ENCODE measurements around the gene YWHAH. TPM values are rescaled to one million over a fixed set of nuclear protein-coding genes. Genes with fewer than 3 reads are reported as not detected.
A peak's percentile ranks its signal among the peaks of the same experiment; 100 is the strongest.

YWHAH gene
- polyA plus RNA-seq, result 10 to 100 TPM; 60.4 to 99.1 (median 89.8) TPM
- long read RNA-seq, donor 1, transcript YWHAH-201 (2 exons, 1,825 nt), result major isoform, 52 of 52 reads
- long read RNA-seq, donor 1, partial matches to known transcripts, result 0 of 52 reads
- long read RNA-seq, donor 1, other reads (novel, unspliced or antisense), result 0 of 52 reads
- long read RNA-seq, donor 2, transcript YWHAH-201 (2 exons, 1,825 nt), result major isoform, 19 of 20 reads
- long read RNA-seq, donor 2, partial matches to known transcripts, result 0 of 20 reads
- long read RNA-seq, donor 2, other reads (novel, unspliced or antisense), result 0 of 20 reads
- long read RNA-seq, donor 3, transcript YWHAH-201 (2 exons, 1,825 nt), result major isoform, 42 of 42 reads
- long read RNA-seq, donor 3, partial matches to known transcripts, result 0 of 42 reads
- long read RNA-seq, donor 3, other reads (novel, unspliced or antisense), result 0 of 42 reads
- long read RNA-seq, donor 4, partial matches to known transcripts, result 6 of 7 reads
- long read RNA-seq, donor 4, other reads (novel, unspliced or antisense), result 0 of 7 reads
- long read RNA-seq, donor 5, transcript YWHAH-201 (2 exons, 1,825 nt), result major isoform, 11 of 11 reads
- long read RNA-seq, donor 5, partial matches to known transcripts, result 0 of 11 reads
- long read RNA-seq, donor 5, other reads (novel, unspliced or antisense), result 0 of 11 reads
- long read RNA-seq, donor 6, transcript YWHAH-201 (2 exons, 1,825 nt), result major isoform, 29 of 50 reads
- long read RNA-seq, donor 6, partial matches to known transcripts, result 21 of 50 reads
- long read RNA-seq, donor 6, other reads (novel, unspliced or antisense), result 0 of 50 reads
- long read RNA-seq, donor 7, transcript YWHAH-201 (2 exons, 1,825 nt), result major isoform, 99 of 99 reads
- long read RNA-seq, donor 7, partial matches to known transcripts, result 0 of 99 reads
- long read RNA-seq, donor 7, other reads (novel, unspliced or antisense), result 0 of 99 reads
- long read RNA-seq, donor 8, transcript YWHAH-201 (2 exons, 1,825 nt), result major isoform, 7 of 7 reads
- long read RNA-seq, donor 8, partial matches to known transcripts, result 0 of 7 reads
- long read RNA-seq, donor 8, other reads (novel, unspliced or antisense), result 0 of 7 reads
- long read RNA-seq, donor 9, partial matches to known transcripts, result 10 of 14 reads
- long read RNA-seq, donor 9, other reads (novel, unspliced or antisense), result 0 of 14 reads
- long read RNA-seq, donor 10, transcript YWHAH-201 (2 exons, 1,825 nt), result major isoform, 75 of 76 reads
- long read RNA-seq, donor 10, partial matches to known transcripts, result 0 of 76 reads
- long read RNA-seq, donor 10, other reads (novel, unspliced or antisense), result 0 of 76 reads

DNA sequence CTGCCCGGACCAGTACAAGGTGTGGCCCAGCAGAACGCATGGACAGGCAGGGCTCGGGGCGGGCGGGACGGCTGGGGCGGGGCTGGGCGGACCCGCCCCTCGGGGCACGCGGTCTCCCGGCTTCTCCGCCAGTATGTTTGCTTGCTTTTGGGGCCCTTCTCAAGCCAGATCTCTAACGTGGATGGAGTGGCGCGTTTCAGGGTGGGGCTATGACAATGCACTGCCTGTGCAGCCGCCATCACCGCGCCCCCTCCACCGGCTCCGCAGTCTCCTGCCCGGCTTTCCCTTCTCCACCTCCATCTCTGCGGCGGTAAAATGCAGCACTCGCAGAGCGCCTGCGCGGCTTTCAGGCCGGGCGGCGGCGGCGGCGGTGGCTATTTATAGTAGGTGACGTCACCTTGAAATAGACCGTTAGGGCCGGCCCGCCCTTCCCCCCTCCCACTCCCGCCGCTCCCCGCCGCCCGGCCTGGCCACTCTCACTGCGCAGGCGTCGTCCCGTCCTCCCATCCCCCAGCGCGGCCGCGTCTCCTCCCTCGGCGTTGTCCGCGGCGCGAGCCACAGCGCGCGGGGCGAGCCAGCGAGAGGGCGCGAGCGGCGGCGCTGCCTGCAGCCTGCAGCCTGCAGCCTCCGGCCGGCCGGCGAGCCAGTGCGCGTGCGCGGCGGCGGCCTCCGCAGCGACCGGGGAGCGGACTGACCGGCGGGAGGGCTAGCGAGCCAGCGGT lies at the start of gene YWHAH:
Gene YWHAH, plus strand, starts transcription at position 558 of the 722 bp plus-strand sequence. CDS start 199 bp downstream, outside the sequence.
- FAIRE-seq, result no peak

DNA sequence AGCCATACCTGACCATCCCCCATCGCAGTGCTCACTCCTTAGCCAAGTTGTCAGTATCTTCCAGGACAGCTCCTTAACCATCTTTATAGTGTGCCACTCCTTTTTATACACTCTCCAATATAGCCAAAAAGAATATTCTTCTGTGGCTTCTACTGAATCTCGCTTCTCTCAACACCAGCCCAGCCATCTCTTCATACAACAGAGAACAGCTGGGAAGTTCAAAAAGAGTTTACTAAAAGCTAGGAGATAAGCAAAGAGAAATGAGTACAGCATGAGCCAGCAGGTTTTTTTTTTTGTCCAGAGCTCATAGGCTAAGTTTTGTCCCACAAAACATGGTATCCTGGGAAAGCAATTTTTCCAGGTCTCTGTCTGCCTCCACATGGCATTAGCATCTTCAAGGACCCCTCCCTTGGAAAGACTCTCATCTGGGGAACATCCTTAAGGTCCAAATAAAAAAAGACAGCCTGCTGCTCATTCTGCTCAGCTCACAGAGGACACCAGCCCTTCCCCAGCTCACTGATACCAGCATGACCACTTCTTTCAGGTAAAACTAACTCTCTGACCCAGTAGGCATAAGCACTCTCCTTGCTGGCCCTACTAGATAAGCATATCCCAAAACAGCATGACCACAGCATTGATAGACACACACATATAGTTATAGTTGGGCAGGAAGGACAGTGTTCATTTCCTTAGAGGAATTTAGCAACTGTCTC lies 48.8 kb upstream of the YWHAH start:
- DNase-seq (no peak), FAIRE-seq (no peak)
- H3K36me3 ChIP-seq (ENCODE audit: control insufficient read depth in 3 of 3, insufficient read depth in 2 of 3, low read depth in 1 of 3, low read length in 3 of 3), result peaks cover 2 to 26% (median 4%) of the 10 kb centered on the region in 3 donors

More for the DNA sequence above, at the start of gene YWHAH:
- H3K27me3 ChIP-seq (ENCODE audit: control insufficient read depth in 3 of 3, insufficient read depth in 3 of 3, low read length in 3 of 3), result no peaks in the 10 kb centered on the region
- peak within 1 kb of the TSS; percentile 88 to 98 (median 91) for H3K4me3 ChIP-seq (ENCODE audit: low read depth in 1 of 3, low read length in 3 of 3)
- H3K4me1 ChIP-seq (ENCODE audit: control insufficient read depth in 3 of 3, insufficient read depth in 2 of 3, low read depth in 1 of 3, low read length in 2 of 3), result peaks cover 0 to 19% (median 8%) of the 10 kb centered on the region in 3 donors
- peak within 1 kb of the TSS; percentile 95 to 99 (median 96) for H3K27ac ChIP-seq (ENCODE audit: low read depth in 1 of 3, low read length in 2 of 3)
- H3K36me3 ChIP-seq (ENCODE audit: control insufficient read depth in 3 of 3, insufficient read depth in 2 of 3, low read depth in 1 of 3, low read length in 3 of 3), result peaks cover 0 to 7% (median 4%) of the 10 kb centered on the region in 3 donors
- no peaks in the 10 kb centered on the region for H3K9me3 ChIP-seq (ENCODE audit: control insufficient read depth in 2 of 2, insufficient read depth in 1 of 2, low read depth in 1 of 2, low read length in 1 of 2)
- 0 to 1% (median 0%) methylated on average over 72 to 86 of the region's 86 CpGs for WGBS, 3 donors
- peak; percentile 93 to 97 for DNase-seq

DNA sequence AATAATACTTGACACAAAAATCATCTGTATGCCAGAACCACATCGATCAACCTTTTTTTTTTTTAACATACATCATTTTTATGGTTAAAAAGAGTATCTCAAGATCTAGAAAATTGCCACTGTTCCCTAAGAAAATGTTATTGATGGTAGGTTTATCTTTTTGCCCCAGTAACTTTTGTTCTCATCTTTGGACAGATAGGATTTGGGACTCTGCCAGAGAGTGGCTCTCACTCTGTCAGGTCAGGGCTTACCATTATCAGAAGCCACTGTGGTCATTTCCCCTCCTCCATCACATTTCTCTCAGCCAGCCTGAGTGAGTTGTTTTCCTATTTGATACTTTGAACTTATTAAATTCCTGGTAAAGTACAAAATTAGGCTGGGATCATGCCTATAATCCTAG lies 47.9 kb upstream of the YWHAH start:
- H3K9me3 ChIP-seq (ENCODE audit: control insufficient read depth in 2 of 2, insufficient read depth in 1 of 2, low read depth in 1 of 2, low read length in 1 of 2), result no peaks in the 10 kb centered on the region
- DNase-seq (no peak), FAIRE-seq (no peak)
- peaks cover 2 to 28% (median 4%) of the 10 kb centered on the region in 3 donors for H3K36me3 ChIP-seq (ENCODE audit: control insufficient read depth in 3 of 3, insufficient read depth in 2 of 3, low read depth in 1 of 3, low read length in 3 of 3)
- no peak overlapping the region for H3K27ac ChIP-seq (ENCODE audit: low read depth in 1 of 3, low read length in 2 of 3)
- WGBS, 3 donors, result 94 to 97% (median 97%) methylated on average over 1 of the region's 1 CpG
- H3K4me3 ChIP-seq (ENCODE audit: low read depth in 1 of 3, low read length in 3 of 3), result no peak overlapping the region
- peaks cover 0 to 20% (median 0%) of the 10 kb centered on the region in 3 donors for H3K4me1 ChIP-seq (ENCODE audit: control insufficient read depth in 3 of 3, insufficient read depth in 2 of 3, low read depth in 1 of 3, low read length in 2 of 3)
- H3K27me3 ChIP-seq (ENCODE audit: control insufficient read depth in 3 of 3, insufficient read depth in 3 of 3, low read length in 3 of 3), result no peaks in the 10 kb centered on the region

More for the DNA sequence above, 48.8 kb upstream of the YWHAH start:
- 98% methylated on average over 2 of the region's 2 CpGs for WGBS, 3 donors
- H3K4me3 ChIP-seq (ENCODE audit: low read depth in 1 of 3, low read length in 3 of 3), result no peak overlapping the region
- H3K27me3 ChIP-seq (ENCODE audit: control insufficient read depth in 3 of 3, insufficient read depth in 3 of 3, low read length in 3 of 3), result no peaks in the 10 kb centered on the region
- H3K27ac ChIP-seq (ENCODE audit: low read depth in 1 of 3, low read length in 2 of 3), result no peak overlapping the region
- H3K9me3 ChIP-seq (ENCODE audit: control insufficient read depth in 2 of 2, insufficient read depth in 1 of 2, low read depth in 1 of 2, low read length in 1 of 2), result no peaks in the 10 kb centered on the region
- H3K4me1 ChIP-seq (ENCODE audit: control insufficient read depth in 3 of 3, insufficient read depth in 2 of 3, low read depth in 1 of 3, low read length in 2 of 3), result peaks cover 0 to 16% (median 0%) of the 10 kb centered on the region in 3 donors

DNA sequence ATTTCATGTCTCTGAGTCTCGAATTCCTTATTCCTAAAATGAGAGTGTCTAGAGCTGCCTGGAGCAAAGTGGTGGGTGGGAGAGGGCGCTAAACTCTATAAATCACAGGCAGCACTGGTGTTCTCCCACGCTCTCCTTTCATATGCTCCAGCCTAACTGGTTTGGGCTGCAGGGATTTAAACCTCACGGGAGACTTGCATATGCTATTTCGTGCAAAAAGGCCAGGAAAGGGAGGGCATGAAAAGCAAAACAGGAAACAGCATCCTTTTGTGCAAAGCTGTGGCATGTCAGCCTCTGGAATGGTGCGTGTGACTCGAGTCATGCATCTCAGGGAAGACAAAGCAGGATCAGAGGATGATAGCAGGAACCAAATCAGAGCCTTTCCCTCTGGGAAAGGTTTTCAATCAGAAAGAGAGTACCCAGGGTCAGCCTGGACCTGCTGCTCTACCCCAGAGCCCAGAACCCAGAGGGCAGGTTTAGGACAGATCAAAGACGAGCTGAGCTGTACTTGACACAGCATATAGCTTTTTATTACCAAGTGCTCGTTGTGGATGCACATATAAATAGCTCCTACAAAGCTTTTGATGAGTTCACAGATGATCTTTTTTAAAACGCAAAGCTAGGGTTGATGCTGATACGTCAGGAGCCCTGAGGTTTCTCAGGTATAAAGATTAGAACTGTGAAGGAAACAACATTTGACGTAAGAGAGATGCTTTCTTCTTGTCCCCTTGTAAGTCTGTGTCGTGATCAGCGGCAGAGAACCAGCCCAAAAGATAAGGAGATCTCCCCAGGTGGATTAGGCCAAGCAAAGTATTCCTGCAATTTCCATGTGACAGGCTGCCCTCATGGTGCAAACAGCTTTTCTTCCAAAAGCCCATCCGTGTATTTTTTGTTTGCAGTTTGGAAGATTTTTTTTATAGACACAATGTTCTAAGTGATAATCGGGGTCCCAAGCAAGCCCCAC lies 46.2 kb upstream of the YWHAH start:
- no peak overlapping the region for H3K4me3 ChIP-seq (ENCODE audit: low read depth in 1 of 3, low read length in 3 of 3)
- H3K9me3 ChIP-seq (ENCODE audit: control insufficient read depth in 2 of 2, insufficient read depth in 1 of 2, low read depth in 1 of 2, low read length in 1 of 2), result no peaks in the 10 kb centered on the region
- 83 to 88% (median 85%) methylated on average over 16 of the region's 16 CpGs for WGBS, 3 donors
- no peak for FAIRE-seq
- peaks cover 0 to 19% (median 0%) of the 10 kb centered on the region in 3 donors for H3K4me1 ChIP-seq (ENCODE audit: control insufficient read depth in 3 of 3, insufficient read depth in 2 of 3, low read depth in 1 of 3, low read length in 2 of 3)
- no peaks in the 10 kb centered on the region for H3K27me3 ChIP-seq (ENCODE audit: control insufficient read depth in 3 of 3, insufficient read depth in 3 of 3, low read length in 3 of 3)
- no peak for DNase-seq
- H3K36me3 ChIP-seq (ENCODE audit: control insufficient read depth in 3 of 3, insufficient read depth in 2 of 3, low read depth in 1 of 3, low read length in 3 of 3), result peaks cover 2 to 34% (median 6%) of the 10 kb centered on the region in 3 donors
- no peak overlapping the region for H3K27ac ChIP-seq (ENCODE audit: low read depth in 1 of 3, low read length in 2 of 3)

DNA sequence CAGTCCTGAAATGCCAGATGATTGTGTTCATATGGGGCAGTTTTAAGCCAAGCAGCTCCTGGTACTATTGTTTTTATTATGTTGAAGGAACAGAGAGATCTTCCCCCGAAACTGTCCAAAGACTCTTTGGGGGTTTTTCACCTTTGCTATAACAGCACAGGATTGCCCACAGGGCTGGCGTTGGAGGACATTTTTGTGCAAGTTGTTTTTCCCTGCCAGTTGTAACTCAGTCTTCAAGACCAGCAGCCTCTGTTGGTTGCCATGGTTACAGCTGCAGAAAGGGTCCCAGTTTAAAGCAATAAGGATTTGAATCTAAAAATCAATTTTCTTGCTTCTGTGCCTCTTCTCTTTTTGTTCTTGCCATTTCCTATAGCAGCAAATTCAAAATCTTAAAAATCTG lies 45.4 kb upstream of the YWHAH start:
- Histone ChIP-seq H3K27me3 (ENCODE audit: control insufficient read depth in 3 of 3, insufficient read depth in 3 of 3, low read length in 3 of 3) (no peaks in the 10 kb centered on the region), H3K4me3 (ENCODE audit: low read depth in 1 of 3, low read length in 3 of 3) (no peak overlapping the region), H3K36me3 (ENCODE audit: control insufficient read depth in 3 of 3, insufficient read depth in 2 of 3, low read depth in 1 of 3, low read length in 3 of 3) (peaks cover 2 to 35% (median 6%) of the 10 kb centered on the region in 3 donors), H3K9me3 (ENCODE audit: control insufficient read depth in 2 of 2, insufficient read depth in 1 of 2, low read depth in 1 of 2, low read length in 1 of 2) (no peaks in the 10 kb centered on the region), H3K4me1 (ENCODE audit: control insufficient read depth in 3 of 3, insufficient read depth in 2 of 3, low read depth in 1 of 3, low read length in 2 of 3) (peaks cover 0 to 14% (median 0%) of the 10 kb centered on the region in 3 donors), H3K27ac (ENCODE audit: low read depth in 1 of 3, low read length in 2 of 3) (no peak overlapping the region)
- DNase-seq (no peak), FAIRE-seq (no peak)
- 89 to 91% (median 90%) methylated on average over 2 of the region's 2 CpGs for WGBS, 3 donors

DNA sequence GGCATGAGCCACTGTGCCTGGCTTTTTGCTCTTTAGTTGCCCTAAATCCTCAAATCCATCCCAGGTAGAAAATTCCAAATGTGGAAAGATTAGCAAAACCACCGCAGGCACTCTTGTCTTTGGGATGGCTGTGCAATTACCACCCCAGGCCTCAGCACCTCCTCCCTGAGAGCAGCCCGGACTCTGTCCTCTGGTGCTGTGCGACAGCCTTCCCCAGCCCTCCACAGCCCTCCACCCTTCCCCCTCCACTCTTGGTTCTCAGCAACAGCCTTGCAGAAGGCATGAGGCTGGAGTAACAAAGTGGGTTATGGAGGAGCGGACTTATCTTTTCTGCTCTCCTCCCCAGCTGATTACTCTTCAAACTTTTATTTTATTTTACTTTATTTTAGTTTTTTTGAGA lies 44.7 kb upstream of the YWHAH start:
- Histone ChIP-seq H3K4me1 (ENCODE audit: control insufficient read depth in 3 of 3, insufficient read depth in 2 of 3, low read depth in 1 of 3, low read length in 2 of 3) (peaks cover 0 to 13% (median 0%) of the 10 kb centered on the region in 3 donors), H3K36me3 (ENCODE audit: control insufficient read depth in 3 of 3, insufficient read depth in 2 of 3, low read depth in 1 of 3, low read length in 3 of 3) (peaks cover 2 to 39% (median 6%) of the 10 kb centered on the region in 3 donors), H3K9me3 (ENCODE audit: control insufficient read depth in 2 of 2, insufficient read depth in 1 of 2, low read depth in 1 of 2, low read length in 1 of 2) (no peaks in the 10 kb centered on the region), H3K27me3 (ENCODE audit: control insufficient read depth in 3 of 3, insufficient read depth in 3 of 3, low read length in 3 of 3) (no peaks in the 10 kb centered on the region), H3K27ac (ENCODE audit: low read depth in 1 of 3, low read length in 2 of 3) (no peak overlapping the region), H3K4me3 (ENCODE audit: low read depth in 1 of 3, low read length in 3 of 3) (no peak overlapping the region)
- FAIRE-seq, result no peak
- 63 to 84% (median 83%) methylated on average over 4 of the region's 4 CpGs for WGBS, 3 donors
- peak in 1 of 2 donors; percentile 66 for DNase-seq
